Left lung (tissue), 10 donors: ENCODE measurements around the gene PECR. TPM values are rescaled to one million over a fixed set of nuclear protein-coding genes. Genes with fewer than 3 reads are reported as not detected.

Experiments used
- ATAC-seq: fragments of 200-7000 bp; cut with Tn5 transposase; one replicate; pipeline ENCODE4 v1.9.1; 2020; ENCODE audit warnings: moderate library complexity
- DNase-seq, 4 donors: peaks; one replicate each; pipeline ENCODE4 v3.0.0-alpha.2; 2013 to 2020
- H3K27ac ChIP-seq, 2 donors: fragments of 200-600 bp; sonication (generic) in 1 of 2; one replicate each; pipeline versions ENCODE4 v1.5.0 to v1.8.0; 2020 to 2021
- H3K27me3 ChIP-seq, 2 donors: fragments of 200-600 bp; sonication (generic) in 1 of 2; one replicate each; pipeline versions ENCODE4 v1.5.0 to v1.8.0; 2020 to 2021
- H3K36me3 ChIP-seq, 2 donors: fragments of 200-600 bp; sonication (generic) in 1 of 2; one replicate each; pipeline versions ENCODE4 v1.5.0 to v1.8.0; 2020 to 2021
- H3K4me1 ChIP-seq, 2 donors: fragments of 200-600 bp; one replicate each; pipeline ENCODE4 v1.8.0; 2021
- H3K4me3 ChIP-seq, 2 donors: fragments of 200-600 bp; sonication (generic) in 1 of 2; one replicate each; pipeline versions ENCODE4 v1.5.0 to v1.8.0; 2020 to 2021; ENCODE audit warnings: mild to moderate bottlenecking in 1 of 2
- H3K9me3 ChIP-seq, 2 donors: fragments of 200-600 bp; sonication (generic) in 1 of 2; one replicate each; pipeline versions ENCODE4 v1.5.0 to v1.8.0; 2020 to 2021
- CTCF ChIP-seq, 2 donors: fragments of 200-600 bp; sonication (generic) in 1 of 2; IDR thresholded peaks; one replicate each; pipeline versions ENCODE4 v1.5.0 to v1.8.0; 2021; ENCODE audit warnings: antibody characterized with exemption in 2 of 2
- intact Hi-C, 2 donors: fragments of 100-400 bp; cut with DNase I; formaldehyde crosslinking; loops; one replicate each; pipeline versions ENCODE4 v1.11.2 to v1.14.2; 2022
- polyA plus RNA-seq, 6 donors: library from polyadenylated mRNA; unstranded; fragments of 120-200 nt; gene quantifications; one replicate each; pipeline ENCODE4 v1.2.1, GENCODE V29; 2013; ENCODE audit not compliant: insufficient read length in 6 of 6
- total RNA-seq, 2 donors: library from RNA; stranded (reverse); fragmentation: NEBNext Ultra II Directional; extraction: Animal tissue kit (Norgen Biotek cat#: 25700); gene quantifications; one replicate each; pipeline ENCODE4 v1.2.1, GENCODE V29; 2021
- donor health status: DM: no; HTN: yes; CAD: no.
- donor health status: DM: no; HTN: no; CAD: no.

Gene PECR
- total and polyA plus RNA-seq, 8 donors = 9.8 to 17.3 (median 11.6) TPM

- H3K27me3 ChIP-seq = no peaks in the 10 kb centered on the region
- no peak for DNase-seq
- no peaks in the 10 kb centered on the region for H3K9me3 ChIP-seq
- no peaks in the 10 kb centered on the region for H3K4me1 ChIP-seq
- no peak for TF ChIP-seq CTCF (IDR thresholded peaks at IDR 0.05)
- intact Hi-C loops = no loop called here
- H3K4me3 ChIP-seq = no peak overlapping the region
- H3K36me3 ChIP-seq = no peaks in the 10 kb centered on the region
- ATAC-seq = no peak
- no peak overlapping the region for H3K27ac ChIP-seq
Measured at GRCh38 chr2:216098421-216099334, 17.1 kb upstream of the PECR start.

- DNase-seq (no peak), ATAC-seq (no peak)
- H3K36me3 ChIP-seq = no peaks in the 10 kb centered on the region
- no peaks in the 10 kb centered on the region for H3K27me3 ChIP-seq
- no peak overlapping the region for H3K4me3 ChIP-seq
- H3K4me1 ChIP-seq = no peaks in the 10 kb centered on the region
- TF ChIP-seq CTCF (IDR thresholded peaks at IDR 0.05) = no peak
- intact Hi-C loops = no loop called here
- H3K9me3 ChIP-seq = no peaks in the 10 kb centered on the region
- H3K27ac ChIP-seq = no peak overlapping the region
Measured at GRCh38 chr2:216094701-216095100, 13.1 kb upstream of the PECR start.

GRCh38 chr2:216092646-216093045 is 11.0 kb upstream of the PECR start:
- TF ChIP-seq CTCF (IDR thresholded peaks at IDR 0.05) = no peak
- no peaks in the 10 kb centered on the region for H3K9me3 ChIP-seq
- no peaks in the 10 kb centered on the region for H3K27me3 ChIP-seq
- intact Hi-C loops = no loop called here
- ATAC-seq (no peak), DNase-seq (no peak)
- no peaks in the 10 kb centered on the region for H3K4me1 ChIP-seq
- H3K36me3 ChIP-seq = no peaks in the 10 kb centered on the region
- H3K4me3 ChIP-seq = no peak overlapping the region
- H3K27ac ChIP-seq = no peak overlapping the region

GRCh38 chr2:216090369-216090786 is 8.8 kb upstream of the PECR start:
- H3K4me1 ChIP-seq = no peaks in the 10 kb centered on the region
- no peak overlapping the region for H3K4me3 ChIP-seq
- no peak for TF ChIP-seq CTCF (IDR thresholded peaks at IDR 0.05)
- H3K27me3 ChIP-seq = no peaks in the 10 kb centered on the region
- DNase-seq (no peak), ATAC-seq (no peak)
- H3K36me3 ChIP-seq = no peaks in the 10 kb centered on the region
- H3K27ac ChIP-seq = no peak overlapping the region
- intact Hi-C loops = no loop called here
- no peaks in the 10 kb centered on the region for H3K9me3 ChIP-seq

GRCh38 chr2:216086207-216086893 is 4.7 kb upstream of the PECR start:
- peaks cover 0 to 17% of the 10 kb centered on the region in 2 donors for H3K4me1 ChIP-seq
- H3K36me3 ChIP-seq = no peaks in the 10 kb centered on the region
- no peak for DNase-seq
- intact Hi-C loops = no loop called here
- ATAC-seq = no peak
- no peaks in the 10 kb centered on the region for H3K9me3 ChIP-seq
- H3K27me3 ChIP-seq = no peaks in the 10 kb centered on the region
- no peak overlapping the region for H3K4me3 ChIP-seq
- no peak for TF ChIP-seq CTCF (IDR thresholded peaks at IDR 0.05)
- H3K27ac ChIP-seq = no peak overlapping the region
